Parathyroid adenoma (tissue), 2 donors: ENCODE data around the gene CEACAM18.

Source experiments
- H2AFZ ChIP-seq: fragments of 300-600 bp; sonication (generic); one replicate; pipeline ENCODE4 v1.7.0; 2017; ENCODE audit warnings: antibody characterized with exemption, mild to moderate bottlenecking
- H3K27ac ChIP-seq: fragments of 300-600 bp; sonication (generic); one replicate; pipeline ENCODE4 v1.7.0; 2017
- H3K27me3 ChIP-seq: fragments of 300-600 bp; sonication (generic); one replicate; pipeline ENCODE4 v1.7.0; 2017; ENCODE audit warnings: low read length; ENCODE audit not compliant: control insufficient read depth, insufficient read depth
- H3K36me3 ChIP-seq: fragments of 300-600 bp; sonication (generic); one replicate; pipeline ENCODE4 v1.7.0; 2017; ENCODE audit warnings: low read length; ENCODE audit not compliant: control insufficient read depth, insufficient read depth
- H3K4me1 ChIP-seq: fragments of 300-600 bp; sonication (generic); one replicate; pipeline ENCODE4 v1.7.0; 2017; ENCODE audit warnings: control low read depth
- H3K4me2 ChIP-seq: fragments of 300-600 bp; sonication (generic); one replicate; pipeline ENCODE4 v1.7.0; 2017; ENCODE audit warnings: low read length
- H3K4me3 ChIP-seq: fragments of 300-600 bp; sonication (generic); one replicate; pipeline ENCODE4 v1.7.0; 2017; ENCODE audit warnings: low read depth, low read length
- H3K79me2 ChIP-seq: fragments of 300-600 bp; sonication (generic); one replicate; pipeline ENCODE4 v1.7.0; 2017; ENCODE audit warnings: control low read depth
- H3K9ac ChIP-seq: fragments of 300-600 bp; sonication (generic); one replicate; pipeline ENCODE4 v1.7.0; 2017; ENCODE audit warnings: mild to moderate bottlenecking
- H3K9me3 ChIP-seq: fragments of 300-600 bp; sonication (generic); one replicate; pipeline ENCODE4 v1.7.0; 2017; ENCODE audit warnings: low read length; ENCODE audit not compliant: control insufficient read depth
- CTCF ChIP-seq: fragments of 300-600 bp; sonication (generic); IDR thresholded peaks from one replicate; pipeline ENCODE4 v1.7.0; 2017; ENCODE audit warnings: antibody characterized with exemption, mild to moderate bottlenecking
- donor health status: primary hyperparathyroidism.

CEACAM18 gene

DNA sequence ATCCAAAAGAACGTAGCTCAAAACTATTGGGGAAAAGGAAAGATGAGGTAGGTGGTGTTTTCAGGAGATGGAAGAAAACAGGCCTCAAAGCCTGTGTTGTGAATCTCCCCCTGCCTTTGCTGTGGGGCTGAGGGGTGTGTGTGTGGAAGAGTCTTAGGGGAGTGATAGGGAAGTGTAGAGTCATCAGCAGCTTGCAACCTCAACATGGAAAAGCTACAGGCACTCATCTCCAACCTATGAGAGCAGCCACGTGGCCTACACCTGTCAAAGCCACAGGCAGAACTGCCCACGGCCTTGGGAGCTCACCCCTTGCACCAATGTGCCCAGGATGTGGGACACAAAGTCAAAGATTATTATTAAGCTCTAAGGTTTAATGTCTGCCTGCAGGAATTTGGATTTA is 27.6 kb downstream of the CEACAM18 start:
- Histone ChIP-seq H3K9ac (no peak overlapping the region), H3K36me3 (no peaks in the 10 kb centered on the region), H3K4me2 (no peak overlapping the region), H3K27me3 (no peaks in the 10 kb centered on the region), H3K4me1 (no peaks in the 10 kb centered on the region), H3K27ac (no peak overlapping the region), H3K4me3 (no peak overlapping the region), H3K79me2 (no peaks in the 10 kb centered on the region), H2AFZ (no peak overlapping the region), H3K9me3 (no peaks in the 10 kb centered on the region)
- no peak for TF ChIP-seq CTCF

- H3K4me2 ChIP-seq = no peak overlapping the region
- no peaks in the 10 kb centered on the region for H3K27me3 ChIP-seq
- no peaks in the 10 kb centered on the region for H3K36me3 ChIP-seq
- TF ChIP-seq CTCF = no peak
- no peak overlapping the region for H3K27ac ChIP-seq
- no peaks in the 10 kb centered on the region for H3K79me2 ChIP-seq
- H3K4me3 ChIP-seq = no peak overlapping the region
- H3K4me1 ChIP-seq = no peaks in the 10 kb centered on the region
- no peak overlapping the region for H2AFZ ChIP-seq
- no peak overlapping the region for H3K9ac ChIP-seq
- H3K9me3 ChIP-seq = no peaks in the 10 kb centered on the region
Observed at GRCh38 chr19:51507192-51507591, 28.9 kb downstream of the CEACAM18 start.

GRCh38 chr19:51507640-51508058 is 29.3 kb downstream of the CEACAM18 start:
- H3K36me3 ChIP-seq = no peaks in the 10 kb centered on the region
- H3K9me3 ChIP-seq = no peaks in the 10 kb centered on the region
- no peak overlapping the region for H3K9ac ChIP-seq
- no peak overlapping the region for H3K4me2 ChIP-seq
- no peak for TF ChIP-seq CTCF
- no peaks in the 10 kb centered on the region for H3K27me3 ChIP-seq
- H3K79me2 ChIP-seq = no peaks in the 10 kb centered on the region
- H3K4me3 ChIP-seq = no peak overlapping the region
- no peak overlapping the region for H2AFZ ChIP-seq
- H3K4me1 ChIP-seq = no peaks in the 10 kb centered on the region
- H3K27ac ChIP-seq = no peak overlapping the region

GRCh38 chr19:51508059-51508733 is 29.9 kb downstream of the CEACAM18 start:
- Histone ChIP-seq H3K4me2 (no peak overlapping the region), H3K27ac (no peak overlapping the region), H3K4me1 (no peaks in the 10 kb centered on the region), H3K4me3 (no peak overlapping the region), H3K79me2 (no peaks in the 10 kb centered on the region), H2AFZ (no peak overlapping the region), H3K36me3 (no peaks in the 10 kb centered on the region), H3K9ac (no peak overlapping the region), H3K9me3 (no peaks in the 10 kb centered on the region), H3K27me3 (no peaks in the 10 kb centered on the region)
- no peak for TF ChIP-seq CTCF
